Body of pancreas (tissue), 4 donors: ENCODE measurements around the gene ABHD6. TPM values are rescaled to one million over a fixed set of nuclear protein-coding genes. Genes with fewer than 3 reads are reported as not detected.

Experiments
- ATAC-seq: fragments of 150-250 bp; one replicate; pipeline ENCODE4 v1.9.1; 2016
- DNase-seq, 4 donors: peaks; one replicate each; pipeline ENCODE4 v3.0.0-alpha.2; 2019
- H3K27ac ChIP-seq, 4 donors: fragments of 200-600 bp; sonication (generic); 1 replicate in 3 of 4; 2 replicates in 1 of 4; pipeline versions ENCODE4 v1.5.1 to v1.6.1; 2016 to 2019; ENCODE audit warnings: mild to moderate bottlenecking in 1 of 4, mixed read lengths in 1 of 4, moderate library complexity in 1 of 4
- H3K27me3 ChIP-seq, 2 donors: fragments of 200-600 bp; sonication (generic); one replicate each; pipeline ENCODE4 v1.6.0; 2016; ENCODE audit warnings: mild to moderate bottlenecking in 1 of 2
- H3K36me3 ChIP-seq, 2 donors: fragments of 200-600 bp; sonication (generic); replicated peaks in 1 of 2; 2 replicates each; pipeline ENCODE4 v1.5.1; 2016; ENCODE audit warnings: low read depth in 2 of 2; ENCODE audit not compliant: insufficient read depth in 1 of 2
- H3K4me1 ChIP-seq: fragments of 200-600 bp; sonication (generic); one replicate; pipeline ENCODE4 v1.6.0; 2016
- H3K4me3 ChIP-seq, 2 donors: fragments of 200-600 bp; sonication (generic); 1 replicate in 1 of 2; 2 replicates in 1 of 2; pipeline ENCODE4 v1.5.1; 2016 to 2019
- H3K9me3 ChIP-seq, 3 donors: fragments of 200-600 bp; sonication (generic); 1 replicate in 2 of 3; 2 replicates in 1 of 3; pipeline ENCODE4 v1.5.1; 2016
- CTCF ChIP-seq, 7 experiments: fragments of 450-650 bp in 4 of 7; fragments of 200-600 bp in 3 of 7; sonication (generic) in 3 of 7; IDR thresholded peaks; one replicate each; pipeline ENCODE4 v1.5.1; 2016 to 2019; ENCODE audit warnings: antibody characterized with exemption in 7 of 7
- POLR2A ChIP-seq, 3 donors: fragments of 450-650 bp; IDR thresholded peaks; one replicate each; pipeline ENCODE4 v1.6.1; 2016; ENCODE audit warnings: antibody characterized with exemption in 3 of 3, mild to moderate bottlenecking in 2 of 3
- WGBS, 2 donors: methylation state at CpG; one replicate each; pipeline ENCODE4 v1.1.5; 2017; 5-methylcytosine and 5-hydroxymethylcytosine counted together
- intact Hi-C: fragments of 100-400 bp; cut with DNase I; formaldehyde crosslinking; loops from one replicate; pipeline ENCODE4 v1.15.1; 2023
- total RNA-seq, 2 donors: library from RNA; depleted of rRNA; stranded (reverse); fragments of >200 nt; gene quantifications; one replicate each; pipeline ENCODE4 v1.1.0, GENCODE V29; 2016

Gene ABHD6
- total RNA-seq, 2 donors from 2014 or later, result 5.3 to 6.2 TPM

GRCh38 chr3:58333206-58334012 lies 95.8 kb downstream of the ABHD6 start:
- Histone ChIP-seq H3K4me1 (peaks cover 28% of the 10 kb centered on the region), H3K27ac (peak overlapping the region in 3 of 4 donors; percentile 39 to 60 (median 39)), H3K4me3 (peak overlapping the region; percentile 68 to 78), H3K9me3 (no peaks in the 10 kb centered on the region), H3K27me3 (no peaks in the 10 kb centered on the region), H3K36me3 (no peaks in the 10 kb centered on the region)
- intact Hi-C loops, result no loop called here
- WGBS, 2 donors, result 2 to 5% methylated on average over 4 to 35 of the region's 37 CpGs
- peak in 3 of 4 donors; percentile 24 to 50 (median 26) for DNase-seq
- peak; percentile 47 for ATAC-seq
- TF ChIP-seq POLR2A (IDR thresholded peaks at IDR 0.05) (no peak), CTCF (IDR thresholded peaks at IDR 0.05) (no peak)

DNA sequence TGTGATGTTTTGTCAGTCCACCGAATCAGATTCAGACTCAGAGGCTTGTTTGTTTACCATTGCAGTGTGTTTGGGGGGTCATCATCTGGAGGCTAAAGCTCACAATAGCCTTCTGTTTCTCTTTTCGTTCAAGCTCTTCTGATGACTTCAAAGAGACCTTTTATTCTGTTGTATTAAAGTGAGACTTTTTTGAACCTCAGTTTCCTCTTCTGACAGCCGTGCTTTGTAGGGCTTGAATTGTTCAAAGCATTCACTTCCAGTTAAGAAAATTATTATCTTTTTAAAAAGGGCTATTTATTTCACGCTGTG lies 96.4 kb downstream of the ABHD6 start:
- DNase-seq (no peak), ATAC-seq (no peak)
- TF ChIP-seq POLR2A (IDR thresholded peaks at IDR 0.05) (no peak), CTCF (IDR thresholded peaks at IDR 0.05) (no peak)
- H3K9me3 ChIP-seq, result no peaks in the 10 kb centered on the region
- intact Hi-C loops, result no loop called here
- peak overlapping the region in 1 of 2 donors; percentile 78 for H3K4me3 ChIP-seq
- 14 to 18% methylated on average over 4 of the region's 4 CpGs for WGBS, 2 donors
- H3K36me3 ChIP-seq, result no peaks in the 10 kb centered on the region
- H3K27me3 ChIP-seq, result no peaks in the 10 kb centered on the region
- H3K27ac ChIP-seq, result peak overlapping the region in 1 of 4 donors; percentile 14
- H3K4me1 ChIP-seq, result peaks cover 28% of the 10 kb centered on the region

- H3K27me3 ChIP-seq, result no peaks in the 10 kb centered on the region
- H3K27ac ChIP-seq, result peak overlapping the region in 1 of 4 donors; percentile 14
- 58 to 76% methylated on average over 1 of the region's 1 CpG for WGBS, 2 donors
- H3K36me3 ChIP-seq, result no peaks in the 10 kb centered on the region
- ATAC-seq, result no peak
- peaks cover 28% of the 10 kb centered on the region for H3K4me1 ChIP-seq
- H3K9me3 ChIP-seq, result no peaks in the 10 kb centered on the region
- TF ChIP-seq CTCF (IDR thresholded peaks at IDR 0.05) (no peak), POLR2A (IDR thresholded peaks at IDR 0.05) (no peak)
- intact Hi-C loops, result no loop called here
- DNase-seq, result no peak
- H3K4me3 ChIP-seq, result no peak overlapping the region
These were observed 96.9 kb downstream of the ABHD6 start for GRCh38 chr3:58334506-58334884.

GRCh38 chr3:58335652-58335947 lies 98.0 kb downstream of the ABHD6 start:
- peak overlapping the region in 2 of 4 donors; percentile 34 to 60 for H3K27ac ChIP-seq
- H3K27me3 ChIP-seq, result no peaks in the 10 kb centered on the region
- no peaks in the 10 kb centered on the region for H3K9me3 ChIP-seq
- ATAC-seq, result no peak
- TF ChIP-seq CTCF (IDR thresholded peaks at IDR 0.05) (no peak), POLR2A (IDR thresholded peaks at IDR 0.05) (no peak)
- no peak overlapping the region for H3K4me3 ChIP-seq
- DNase-seq, result no peak
- intact Hi-C loops, result no loop called here
- no peaks in the 10 kb centered on the region for H3K36me3 ChIP-seq
- 39 to 69% methylated on average over 1 of the region's 1 CpG for WGBS, 2 donors
- H3K4me1 ChIP-seq, result peaks cover 28% of the 10 kb centered on the region
